ENCODE data around the gene SGF29. TPM values are rescaled to one million over a fixed set of nuclear protein-coding genes. Genes with fewer than 3 reads are reported as not detected.
A peak's percentile ranks its signal among the peaks of the same experiment; 100 is the strongest.
"Not testable (repeated sequence)": the region's sequence is repeated elsewhere in the genome, so short reads cannot be mapped to it uniquely, and the experiment has no call there.

SGF29 gene
- total RNA-seq, 2 donors from 2014 or later: 14.5 to 15.8 TPM

- intact Hi-C loops (cut with DNase I): no loop called here
- no peak for ATAC-seq
- no peak for DNase-seq
These were observed 67.9 kb downstream of the SGF29 start for GRCh38 chr16:28621481-28622155.

- intact Hi-C loops (cut with DNase I); DNase-seq: not testable (repeated sequence)
- ATAC-seq: peak; percentile 44 to 45
These were observed 68.9 kb downstream of the SGF29 start for GRCh38 chr16:28622532-28623171.

DNA sequence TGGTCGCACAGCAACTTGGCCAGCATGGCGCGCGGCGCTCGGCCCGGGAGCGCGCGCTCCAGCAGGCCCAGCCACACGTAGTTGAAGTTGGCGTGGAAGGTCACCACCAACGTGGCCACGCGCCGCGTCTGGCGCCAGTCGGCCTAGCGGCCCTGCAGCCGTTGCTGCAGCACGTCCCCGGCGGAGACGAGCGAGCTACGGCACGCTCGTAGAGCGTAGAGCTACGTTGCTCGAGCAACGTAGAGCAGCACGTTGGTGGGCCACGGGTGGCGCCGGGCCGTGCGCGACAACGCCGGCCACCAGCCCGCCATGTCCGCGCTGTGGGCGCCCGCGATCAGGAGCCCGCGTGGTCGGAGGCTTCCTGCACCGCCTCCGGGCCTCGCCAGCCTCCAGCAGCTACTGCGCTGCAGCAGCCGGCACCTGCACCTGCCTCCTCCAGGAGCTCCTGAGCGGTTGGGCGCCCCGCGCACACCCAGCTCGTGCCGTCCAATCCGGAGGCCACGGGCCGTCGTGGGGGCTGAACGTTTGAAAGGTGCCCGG lies 69.5 kb downstream of the SGF29 start:
- ATAC-seq: peak; percentile 92 to 94
- DNase-seq: peak; percentile 48
- intact Hi-C loops (cut with DNase I): no loop called here

- intact Hi-C loops (cut with DNase I); ATAC-seq; DNase-seq: not testable (repeated sequence)
These were observed 77.2 kb downstream of the SGF29 start for GRCh38 chr16:28630905-28631304.

DNA sequence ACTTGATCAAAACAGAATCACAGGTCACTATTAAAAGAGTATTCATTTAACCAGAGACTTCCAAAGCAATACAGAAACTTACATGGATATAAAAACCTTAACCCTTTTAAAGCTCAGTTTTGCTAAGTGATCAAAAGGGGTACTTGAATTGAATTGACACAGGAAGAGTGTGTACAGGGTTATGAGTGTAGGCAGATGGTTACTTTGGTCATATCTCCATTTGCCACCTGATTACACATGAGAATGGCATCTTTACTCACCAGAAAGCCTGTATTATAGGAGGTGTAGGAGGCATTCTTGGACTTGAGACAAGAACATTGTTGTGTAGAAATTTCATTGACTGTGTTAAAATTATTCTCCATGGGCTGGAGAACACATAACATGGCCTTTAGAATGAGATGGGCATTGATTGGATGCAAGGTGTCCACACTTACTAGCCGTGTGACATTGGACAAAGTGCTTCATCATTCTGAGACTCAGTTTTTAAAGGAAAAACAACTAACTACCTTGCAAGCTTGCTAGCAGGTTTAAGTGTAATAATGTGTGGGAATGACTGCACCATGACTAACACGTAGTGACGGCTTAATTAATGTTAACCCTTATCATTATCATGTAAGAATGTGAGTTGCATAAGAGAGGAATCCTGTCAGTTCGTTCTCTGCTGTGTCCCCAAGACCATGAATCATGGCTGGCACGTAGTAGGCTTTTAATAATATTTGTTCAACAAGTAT lies 82.5 kb downstream of the SGF29 start:
- intact Hi-C loops (cut with DNase I); DNase-seq; ATAC-seq: not testable (repeated sequence)

DNA sequence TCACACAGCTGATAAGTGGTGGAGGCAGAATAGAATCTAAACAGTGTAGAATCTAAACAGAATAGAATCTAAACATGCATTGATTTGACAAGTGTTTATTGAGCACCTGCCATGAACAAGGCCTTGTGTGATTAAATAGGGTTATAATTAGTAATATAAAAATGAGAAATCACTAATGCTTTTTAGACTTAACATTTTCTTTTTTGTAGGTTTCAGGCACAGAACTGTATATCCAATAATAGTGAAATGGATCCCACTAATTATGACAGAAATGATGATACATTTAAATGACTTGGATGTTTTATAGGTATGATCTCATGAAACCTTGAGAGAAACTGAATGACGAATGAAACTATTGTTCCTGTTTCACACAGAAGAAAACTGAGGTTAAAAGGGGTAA lies 84.0 kb downstream of the SGF29 start, which contains the start of gene NPIPB8:
NPIPB8 (plus strand) TSS at position 301 of the 400 bp plus-strand sequence. CDS start 296 bp downstream, outside the sequence.
- DNase-seq; ATAC-seq; intact Hi-C loops (cut with DNase I): not testable (repeated sequence)

GRCh38 chr16:28638359-28638758 lies 84.6 kb downstream of the SGF29 start:
- intact Hi-C loops (cut with DNase I): not testable (repeated sequence)

DNA sequence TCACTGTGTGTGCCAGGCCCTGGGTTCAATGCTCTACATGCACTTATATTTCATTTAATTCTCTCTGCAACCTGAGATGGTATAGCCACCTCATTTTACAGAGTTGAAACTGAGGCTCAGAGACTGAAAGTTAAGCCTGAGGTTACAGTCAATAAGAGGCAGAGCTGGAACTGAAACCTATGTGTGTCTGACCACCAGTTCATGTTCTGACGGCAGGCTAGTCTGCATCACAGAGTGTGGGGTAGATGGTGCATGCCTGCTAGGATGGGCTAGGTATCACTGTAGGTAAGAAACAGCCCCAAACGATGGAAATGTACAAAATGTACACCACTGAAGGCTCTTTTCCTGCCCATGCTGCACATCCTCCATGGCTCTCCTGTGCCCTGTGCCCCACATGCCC lies 86.2 kb downstream of the SGF29 start:
- DNase-seq; intact Hi-C loops (cut with DNase I); ATAC-seq: not testable (repeated sequence)

More at GRCh38 chr16:28638359-28638758, 84.6 kb downstream of the SGF29 start:
- not testable (repeated sequence) for ATAC-seq, DNase-seq

Other genes with a start within 250 kb of the SGF29 start
- 1 to 10 TPM in 1 of 2 donors, under 1 TPM in 1; 0.56 to 1.4 TPM for gene NPIPB6, start 190.4 kb upstream of the SGF29 start, total RNA-seq
- 10 to 100 TPM; 17.2 to 32.4 TPM for gene EIF3CL, start 150.1 kb upstream of the SGF29 start, total RNA-seq
- gene NPIPB7, start 81.6 kb upstream of the SGF29 start, total RNA-seq: not detected
- gene CLN3, start 61.8 kb upstream of the SGF29 start, total RNA-seq: 10 to 100 TPM; 11.4 to 16.9 TPM
- 1 to 10 TPM; 1.1 to 1.4 TPM for gene APOBR, start 59.3 kb upstream of the SGF29 start, total RNA-seq
- gene IL27, start 47.1 kb upstream of the SGF29 start, total RNA-seq: not detected
- gene NUPR1, start 14.9 kb upstream of the SGF29 start, total RNA-seq: 10 to 100 TPM; 49.3 to 90.2 TPM
- 1 to 10 TPM; 1.3 to 2.1 TPM for gene SULT1A2, start 43.1 kb downstream of the SGF29 start, total RNA-seq
- gene SULT1A1, start 56.1 kb downstream of the SGF29 start, total RNA-seq: 10 to 100 TPM; 15.4 to 23.1 TPM
- gene NPIPB8, start 84.1 kb downstream of the SGF29 start, total RNA-seq: under 1 TPM; 0.27 to 0.73 TPM
- gene EIF3C, start 157.5 kb downstream of the SGF29 start, total RNA-seq: 100 to 1,000 TPM; 398 to 532 TPM
- under 1 TPM in 1 of 2 donors, not detected in 1; 0.35 TPM for gene NPIPB9, start 197.9 kb downstream of the SGF29 start, total RNA-seq